ENCODE results near the gene CD163L1. TPM values are rescaled to one million over a fixed set of nuclear protein-coding genes. Genes with fewer than 3 reads are reported as not detected.

CD163L1 gene
- total RNA-seq, 4 donors from 2014 or later: 0.20 to 6.4 (median 3.2) TPM

Other genes starting within 250 kb of the CD163L1 start
- not detected for gene ACSM4, start 140.1 kb downstream of the CD163L1 start, total RNA-seq
- 10 to 100 TPM; 14.9 to 80.3 (median 43.8) TPM for gene CD163, start 59.6 kb upstream of the CD163L1 start, total RNA-seq
- 1 to 10 TPM in 2 of 4 donors, not detected in 2; 5.7 to 8.3 TPM for gene APOBEC1, start 221.8 kb upstream of the CD163L1 start, total RNA-seq

All from transverse colon (tissue), 4 donors.